ENCODE measurements around the gene OR10AD1. TPM values are rescaled to one million over a fixed set of nuclear protein-coding genes. Genes with fewer than 3 reads are reported as not detected.
A peak's percentile ranks its signal among the peaks of the same experiment; 100 is the strongest.
"Not testable (repeated sequence)": the region's sequence is repeated elsewhere in the genome, so short reads cannot be mapped to it uniquely, and the experiment has no call there.

OR10AD1 gene
- polyA plus RNA-seq, 5 donors, result 0.42 to 1.3 (median 0.86) TPM

- DNase-seq, result no peak
Observed at GRCh38 chr12:48163150-48163747, 39.8 kb downstream of the OR10AD1 start.

GRCh38 chr12:48160807-48161206 lies 42.3 kb downstream of the OR10AD1 start:
- no peak for DNase-seq

- no peak for DNase-seq
Observed at GRCh38 chr12:48160046-48160445, 43.0 kb downstream of the OR10AD1 start.

- DNase-seq, result no peak
Observed at GRCh38 chr12:48157889-48158370, 45.2 kb downstream of the OR10AD1 start.

- peak; percentile 97 to 98 for DNase-seq
Observed at GRCh38 chr12:48157018-48157888, 45.8 kb downstream of the OR10AD1 start, which contains the start of gene ASB8. ASB8 (minus strand) TSS chr12:48157515; CDS start chr12:48153496, 4,019 bp downstream.

GRCh38 chr12:48156652-48157017 lies 46.5 kb downstream of the OR10AD1 start:
- no peak for DNase-seq

GRCh38 chr12:48155786-48156185 lies 47.3 kb downstream of the OR10AD1 start:
- DNase-seq, result not testable (repeated sequence)

Other genes with a start within 250 kb of the OR10AD1 start
- 100 to 1,000 TPM in 3 of 5 donors, 10 to 100 TPM in 2; 74.9 to 110 (median 109) TPM for gene TMEM106C, start 239.7 kb downstream of the OR10AD1 start, polyA plus RNA-seq (ENCODE audit: insufficient read depth in 1 of 5, insufficient read length in 5 of 5, low replicate concordance in 1 of 5)
- gene COL2A1, start 198.8 kb downstream of the OR10AD1 start, polyA plus RNA-seq (ENCODE audit: insufficient read depth in 1 of 5, insufficient read length in 5 of 5, low replicate concordance in 1 of 5), result 10 to 100 TPM; 60.4 to 78.4 (median 67.3) TPM
- 10 to 100 TPM; 19.1 to 28.8 (median 26.5) TPM for gene SENP1, start 97.2 kb downstream of the OR10AD1 start, polyA plus RNA-seq (ENCODE audit: insufficient read depth in 1 of 5, insufficient read length in 5 of 5, low replicate concordance in 1 of 5)
- 10 to 100 TPM; 68.4 to 95.8 (median 81.3) TPM for gene PFKM, start 83.9 kb downstream of the OR10AD1 start, polyA plus RNA-seq (ENCODE audit: insufficient read depth in 1 of 5, insufficient read length in 5 of 5, low replicate concordance in 1 of 5)
- 10 to 100 TPM; 31.6 to 43.2 (median 37.5) TPM for gene ASB8, start 45.8 kb downstream of the OR10AD1 start, polyA plus RNA-seq (ENCODE audit: insufficient read depth in 1 of 5, insufficient read length in 5 of 5, low replicate concordance in 1 of 5)
- gene CCDC184, start 19.6 kb downstream of the OR10AD1 start, polyA plus RNA-seq (ENCODE audit: insufficient read depth in 1 of 5, insufficient read length in 5 of 5, low replicate concordance in 1 of 5), result under 1 TPM in 4 of 5 donors, not detected in 1; 0.06 to 0.33 (median 0.24) TPM
- gene ZNF641, start 147.6 kb upstream of the OR10AD1 start, polyA plus RNA-seq (ENCODE audit: insufficient read depth in 1 of 5, insufficient read length in 5 of 5, low replicate concordance in 1 of 5), result 10 to 100 TPM; 26.4 to 29.8 (median 26.8) TPM

Measured in right lung (tissue), 5 donors.